ENCODE measurements around the gene PTPRM.

- TF ChIP-seq CTCF (IDR thresholded peaks at IDR 0.05; ENCODE audit: borderline replicate concordance, extremely low read depth, low read length, poor library complexity, severe bottlenecking) (no peak), EZH2 (IDR thresholded peaks at IDR 0.05; ENCODE audit: borderline replicate concordance, low read depth, low read length, severe bottlenecking) (no peak)
These were observed 190.1 kb downstream of the PTPRM start for GRCh38 chr18:7757175-7757574.

All from DND-41 (cell line).